GM18870 (cell line): ENCODE measurements around the gene EIF4B.

Experiments used
- ATAC-seq: cut with Tn5 transposase; IDR thresholded peaks from one replicate; pipeline ENCODE4 v1.9.1; 2021; ENCODE audit warnings: moderate library complexity; ENCODE audit not compliant: unreplicated experiment

The EIF4B gene

DNA sequence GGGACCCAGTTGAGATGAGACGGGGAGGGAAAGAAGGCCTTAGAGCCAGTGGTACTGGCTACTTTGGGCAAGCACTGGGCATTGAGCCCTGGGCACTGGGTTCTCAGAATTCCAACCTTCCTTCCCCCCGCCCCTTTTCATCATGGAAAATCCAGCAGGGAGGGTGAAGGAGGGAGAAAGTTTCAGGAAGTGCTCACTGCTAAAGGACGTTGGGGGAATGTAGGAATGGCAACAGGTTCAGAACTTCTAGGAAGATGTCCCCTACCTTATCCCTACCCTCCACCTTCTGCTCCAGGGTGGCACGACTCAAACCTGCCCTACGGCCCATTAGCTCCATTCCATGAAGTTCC lies 39.4 kb downstream of the EIF4B start:
- ATAC-seq, result no peak

DNA sequence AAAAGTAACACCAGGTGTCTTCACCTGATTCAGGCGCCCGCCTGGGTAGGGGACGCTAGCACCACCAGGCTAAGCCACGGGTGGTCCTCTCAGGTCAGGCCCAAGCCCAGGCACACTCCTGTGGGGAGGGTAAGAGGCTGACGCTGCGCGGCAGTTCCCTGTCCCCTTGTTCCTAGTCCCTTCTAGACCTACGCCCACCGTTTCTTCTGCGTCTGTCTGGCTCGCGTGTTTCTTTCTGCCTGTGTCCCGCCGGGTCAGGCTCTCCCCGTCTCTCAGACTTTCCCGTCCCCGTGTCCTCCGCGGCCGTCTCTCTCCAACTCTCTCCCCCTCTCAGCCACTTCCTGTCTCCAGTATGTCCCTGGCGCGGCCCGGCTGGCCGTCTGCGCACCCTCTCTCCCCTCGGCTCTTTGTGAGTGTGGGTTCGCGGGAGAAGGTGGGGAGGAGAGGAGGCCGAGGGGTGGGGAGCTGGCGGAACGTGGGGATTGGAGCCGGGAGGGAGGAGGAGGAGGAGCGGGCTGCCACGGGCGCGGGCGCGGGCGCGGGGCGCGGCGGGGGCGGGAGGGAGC lies 40.5 kb downstream of the EIF4B start:
- no peak for ATAC-seq

DNA sequence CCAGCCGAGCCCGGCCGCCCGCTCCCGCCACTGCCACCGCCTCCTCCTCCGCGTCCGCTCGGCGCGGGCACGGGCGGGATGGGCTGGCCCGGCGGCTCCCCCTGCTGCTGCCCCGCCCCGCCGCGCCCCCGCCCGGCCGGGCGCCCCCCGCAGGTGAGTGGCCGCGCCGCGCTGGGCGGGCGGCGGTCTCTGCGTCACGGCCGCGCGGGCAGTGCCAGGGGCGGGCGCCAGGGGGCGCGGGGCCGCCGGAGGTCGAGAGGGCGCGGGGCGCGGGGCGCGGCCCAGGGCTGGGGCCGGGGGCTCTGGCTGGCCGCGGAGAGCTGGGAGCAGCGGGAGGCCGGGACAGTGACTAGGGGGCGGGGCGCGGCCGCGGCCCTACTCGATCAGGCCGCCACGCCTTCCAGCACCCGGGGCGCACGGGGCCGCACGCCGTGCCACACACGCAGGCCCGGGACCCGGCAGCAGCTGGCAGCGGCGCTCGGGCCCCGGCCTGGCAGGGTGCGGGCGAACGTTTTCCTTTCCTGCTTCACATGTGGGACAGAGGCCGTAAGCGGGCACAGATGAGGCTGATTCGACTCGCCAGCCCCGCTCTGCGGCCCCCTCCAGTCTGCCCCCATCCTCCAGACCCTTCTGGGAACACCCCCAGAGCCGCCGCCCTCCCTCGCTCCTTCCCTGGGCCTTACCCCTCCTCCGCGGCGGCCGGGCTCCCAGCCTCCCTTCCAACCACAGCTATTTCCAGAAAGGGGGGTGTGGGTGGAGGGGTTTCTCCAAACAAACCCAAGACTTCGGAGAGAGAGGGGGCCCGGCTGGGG lies 41.2 kb downstream of the EIF4B start:
- ATAC-seq, result no peak

DNA sequence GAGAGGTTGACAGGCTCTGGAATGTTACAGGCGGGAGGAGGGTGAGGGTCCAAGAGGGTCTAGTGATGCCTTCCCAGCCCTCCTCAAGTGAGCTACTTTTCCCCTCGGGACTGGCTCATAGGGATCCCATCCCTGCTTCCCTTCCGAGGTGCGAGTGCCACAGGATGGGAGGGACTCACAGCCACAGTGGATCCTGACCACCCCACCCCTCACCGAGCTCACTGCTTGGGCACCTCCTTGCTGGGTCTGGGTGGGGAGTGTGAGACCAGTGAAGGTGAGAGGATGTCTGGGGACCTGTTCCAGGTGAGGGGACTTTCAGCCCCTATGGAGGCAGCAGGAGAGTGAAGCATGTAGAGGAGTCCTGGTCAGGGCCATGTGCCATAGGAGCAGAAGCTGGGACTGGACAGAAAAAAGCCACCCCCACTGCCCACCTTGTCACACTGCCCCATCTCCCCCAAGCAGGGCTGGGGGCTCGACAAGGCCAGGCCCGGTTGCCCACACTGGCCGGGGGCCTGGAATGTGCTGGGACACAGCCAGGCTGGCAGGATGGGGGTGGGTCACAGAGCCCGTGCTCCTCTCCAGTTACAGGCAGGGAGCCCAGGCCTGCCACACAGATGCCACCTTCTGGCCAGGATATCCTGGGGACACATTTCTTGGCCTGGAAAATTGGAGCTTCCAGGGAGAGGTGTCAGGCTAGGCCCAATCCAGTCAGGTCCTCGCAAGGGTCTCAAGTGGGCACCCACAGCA lies 42.0 kb downstream of the EIF4B start:
- no peak for ATAC-seq

DNA sequence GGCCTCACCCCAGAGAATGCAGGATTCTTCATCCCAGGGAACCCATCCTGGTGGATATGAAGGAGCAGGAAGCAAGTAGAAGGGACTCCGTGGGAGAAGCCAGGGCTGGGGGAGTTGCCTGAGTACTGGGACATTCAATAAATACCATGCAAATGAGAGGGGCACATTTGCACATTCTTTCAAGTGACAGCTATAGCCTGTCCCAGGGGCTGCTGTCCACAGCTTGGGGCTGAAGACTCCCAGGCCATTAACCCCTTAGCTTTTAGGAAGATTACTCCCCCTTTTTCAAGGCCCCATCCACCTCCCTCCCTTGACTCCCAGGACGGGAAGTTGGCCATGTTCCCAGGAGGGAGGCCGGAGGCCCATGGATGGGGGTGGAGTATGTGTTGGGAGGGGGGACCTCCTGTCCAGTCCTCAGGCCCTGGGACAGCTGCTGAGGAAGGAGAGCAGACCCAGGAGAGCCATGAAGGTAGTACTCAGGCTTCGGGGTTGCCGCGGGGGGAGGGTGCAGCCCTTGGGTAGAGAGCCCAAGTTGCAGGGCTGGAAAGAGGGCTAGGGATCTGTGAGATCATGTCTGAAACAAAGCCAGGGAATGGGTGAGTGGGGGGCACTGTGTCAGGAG lies 42.6 kb downstream of the EIF4B start:
- no peak for ATAC-seq

DNA sequence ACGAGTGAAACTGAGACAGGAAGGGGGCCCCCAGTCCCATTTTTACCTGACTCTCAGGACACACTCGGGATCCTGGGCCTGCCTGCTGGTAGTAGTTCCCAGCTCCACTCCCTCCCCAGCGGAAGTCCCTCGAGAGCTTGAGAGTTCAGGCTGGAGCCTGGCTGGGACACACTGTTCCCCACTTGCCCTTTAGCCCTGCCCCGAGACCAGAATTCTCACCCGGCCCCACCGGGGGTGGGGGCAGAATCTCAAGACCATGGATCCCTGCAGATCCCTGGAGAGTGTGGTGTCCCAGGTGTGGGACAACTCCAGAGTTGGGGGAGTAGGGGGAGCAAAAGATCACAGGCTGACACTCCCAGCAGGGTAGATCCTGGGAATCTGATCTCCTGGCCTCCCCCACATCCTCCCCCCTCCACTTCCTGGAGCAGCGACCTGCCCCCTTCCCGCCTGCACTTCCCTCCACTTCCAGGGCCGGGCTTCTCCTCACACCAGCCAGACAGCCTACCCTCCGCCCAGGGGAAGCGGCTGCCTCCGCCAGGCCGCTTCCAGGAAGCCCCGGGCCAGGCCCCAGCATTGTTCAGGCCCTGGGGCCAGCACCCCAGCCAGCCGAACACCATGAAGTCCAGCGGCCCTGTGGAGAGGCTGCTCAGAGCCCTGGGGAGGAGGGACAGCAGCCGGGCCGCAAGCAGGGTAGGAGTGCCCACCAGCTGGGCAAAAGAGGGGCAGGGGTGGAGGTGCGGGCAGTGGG lies 43.5 kb downstream of the EIF4B start, which contains the start of gene TNS2:
Gene TNS2, plus strand, starts transcription at position 495 of the 748 bp plus-strand sequence. Its CDS starts 121 bp downstream, at position 616.
- ATAC-seq, result no peak

DNA sequence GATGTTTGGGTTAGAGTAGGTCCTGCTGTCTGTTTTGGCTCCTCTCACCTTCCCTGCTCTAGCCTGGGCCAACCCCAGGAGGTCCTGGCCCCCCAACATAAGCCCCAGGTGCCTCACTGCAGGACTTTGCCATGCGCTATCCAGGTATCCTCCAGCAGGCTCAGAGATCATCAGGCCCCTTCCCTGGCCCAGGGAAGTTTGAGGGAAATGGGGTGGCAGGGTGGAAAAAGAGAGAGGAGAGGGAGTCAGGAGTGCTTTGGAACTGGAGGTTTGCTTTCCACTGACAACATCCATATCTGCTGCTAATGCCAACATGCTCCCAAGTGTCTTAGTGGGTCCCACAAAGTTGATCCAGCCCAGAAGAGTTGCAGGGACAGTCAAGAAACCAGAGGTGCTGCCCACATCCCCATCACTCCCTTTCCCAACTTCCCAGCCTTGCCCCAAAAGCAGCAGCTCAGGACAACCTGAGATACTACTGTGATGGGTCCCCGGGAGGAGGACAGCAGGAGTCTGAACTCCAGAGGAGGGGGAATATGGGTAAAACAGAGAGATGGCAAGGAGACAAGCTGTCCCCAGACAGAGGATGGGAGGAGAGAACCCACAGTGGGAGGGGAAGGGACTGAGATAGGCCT lies 44.3 kb downstream of the EIF4B start:
- ATAC-seq, result no peak

DNA sequence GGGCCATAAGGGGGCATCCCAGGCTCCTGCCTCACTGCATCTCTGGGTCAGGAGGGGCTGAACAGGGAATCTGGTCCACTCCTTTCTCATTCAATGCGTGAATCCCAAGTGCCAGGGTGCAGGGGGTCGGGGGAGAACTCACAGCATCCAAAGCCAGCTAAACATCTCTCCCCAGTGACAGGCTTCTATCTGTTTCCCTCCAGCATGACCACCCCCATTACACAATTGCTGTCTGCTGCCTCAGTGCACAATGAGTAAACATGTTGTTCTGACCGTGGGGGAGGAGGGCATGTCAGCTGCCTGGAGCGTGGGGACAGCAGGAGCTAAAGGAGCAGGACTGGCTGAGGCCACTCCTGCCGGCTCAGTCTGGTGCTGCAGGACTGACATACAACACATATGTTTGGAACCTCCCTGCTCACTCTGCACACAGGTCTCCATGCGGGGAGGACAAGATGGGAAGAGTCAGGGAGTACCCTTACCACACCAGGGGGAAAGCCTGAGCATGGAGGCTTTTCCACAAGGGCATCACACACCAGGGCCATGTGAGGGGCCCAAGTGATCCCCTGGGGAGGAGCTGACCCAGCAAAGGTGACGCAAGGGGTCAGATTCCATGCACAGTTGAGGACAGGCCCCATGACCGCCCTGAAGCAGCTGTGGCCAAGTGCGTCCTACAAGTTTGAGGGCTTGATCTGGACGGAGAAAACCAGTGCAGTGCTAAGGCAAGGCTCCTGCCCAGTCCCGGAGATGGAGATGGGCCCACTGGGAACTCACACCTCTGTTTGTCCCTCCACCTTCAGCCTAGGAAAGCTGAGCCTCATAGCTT lies 45.0 kb downstream of the EIF4B start:
- ATAC-seq, result no peak

DNA sequence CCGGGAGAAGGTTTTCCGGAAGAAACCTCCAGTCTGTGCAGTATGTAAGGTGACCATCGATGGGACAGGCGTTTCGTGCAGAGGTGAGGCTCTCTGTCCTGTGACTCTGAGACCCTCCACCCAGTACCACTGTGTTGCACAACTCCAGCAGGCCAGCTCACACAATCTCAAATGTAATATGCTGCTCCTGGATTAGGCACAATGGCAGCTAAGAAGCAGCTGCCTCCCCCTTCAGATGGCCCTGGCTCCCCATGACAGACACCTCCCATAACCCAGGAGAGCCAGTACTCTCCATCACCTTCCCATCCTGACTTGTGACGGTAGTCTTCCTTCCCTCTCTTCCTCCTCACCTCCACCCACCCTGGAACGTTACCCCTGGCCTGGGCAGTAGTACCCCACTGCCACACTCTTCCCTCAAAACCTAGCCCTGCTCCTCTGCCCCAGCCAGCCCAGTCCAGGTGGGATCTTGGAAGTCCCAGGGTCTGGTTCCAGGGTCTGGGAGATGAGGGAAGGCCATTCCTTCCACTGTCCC lies 45.7 kb downstream of the EIF4B start:
- ATAC-seq, result no peak

DNA sequence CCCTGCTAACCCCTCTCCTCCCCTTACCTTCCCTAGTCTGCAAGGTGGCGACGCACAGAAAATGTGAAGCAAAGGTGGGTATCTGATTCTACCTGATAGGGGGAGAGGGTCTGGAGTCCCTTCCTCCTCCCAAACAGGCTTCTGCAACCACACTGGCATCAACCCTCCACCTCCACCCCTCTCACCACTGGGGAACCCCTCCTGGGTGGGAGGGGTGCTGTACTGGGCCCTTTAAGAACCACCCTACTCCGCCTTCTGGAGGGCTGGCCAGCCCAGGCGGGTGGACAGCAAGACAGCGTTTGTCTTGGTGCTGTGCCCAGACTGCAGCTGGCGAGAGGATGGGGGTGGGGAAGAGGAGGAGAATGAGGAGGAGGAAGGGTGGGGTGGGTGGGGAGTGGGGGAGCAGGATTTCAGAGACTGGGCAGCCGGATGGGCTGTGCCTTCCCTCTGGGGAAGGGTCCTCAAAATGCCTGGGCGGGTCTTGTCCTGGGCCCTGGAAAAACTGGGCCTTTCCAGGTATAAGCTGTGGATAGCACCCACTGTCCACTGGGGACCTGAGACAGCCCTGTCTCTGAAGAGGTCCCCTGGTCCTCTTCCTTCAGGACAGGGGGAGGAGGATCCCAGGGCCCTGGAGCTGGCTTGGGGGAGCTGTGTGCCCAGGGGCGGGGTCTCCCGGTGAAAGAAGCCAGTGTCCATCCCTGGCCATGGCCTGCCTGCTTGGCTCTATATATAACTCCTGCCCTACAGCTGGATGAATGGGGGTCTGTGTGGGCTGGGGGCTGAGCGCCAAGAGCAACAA lies 46.4 kb downstream of the EIF4B start:
- no peak for ATAC-seq

DNA sequence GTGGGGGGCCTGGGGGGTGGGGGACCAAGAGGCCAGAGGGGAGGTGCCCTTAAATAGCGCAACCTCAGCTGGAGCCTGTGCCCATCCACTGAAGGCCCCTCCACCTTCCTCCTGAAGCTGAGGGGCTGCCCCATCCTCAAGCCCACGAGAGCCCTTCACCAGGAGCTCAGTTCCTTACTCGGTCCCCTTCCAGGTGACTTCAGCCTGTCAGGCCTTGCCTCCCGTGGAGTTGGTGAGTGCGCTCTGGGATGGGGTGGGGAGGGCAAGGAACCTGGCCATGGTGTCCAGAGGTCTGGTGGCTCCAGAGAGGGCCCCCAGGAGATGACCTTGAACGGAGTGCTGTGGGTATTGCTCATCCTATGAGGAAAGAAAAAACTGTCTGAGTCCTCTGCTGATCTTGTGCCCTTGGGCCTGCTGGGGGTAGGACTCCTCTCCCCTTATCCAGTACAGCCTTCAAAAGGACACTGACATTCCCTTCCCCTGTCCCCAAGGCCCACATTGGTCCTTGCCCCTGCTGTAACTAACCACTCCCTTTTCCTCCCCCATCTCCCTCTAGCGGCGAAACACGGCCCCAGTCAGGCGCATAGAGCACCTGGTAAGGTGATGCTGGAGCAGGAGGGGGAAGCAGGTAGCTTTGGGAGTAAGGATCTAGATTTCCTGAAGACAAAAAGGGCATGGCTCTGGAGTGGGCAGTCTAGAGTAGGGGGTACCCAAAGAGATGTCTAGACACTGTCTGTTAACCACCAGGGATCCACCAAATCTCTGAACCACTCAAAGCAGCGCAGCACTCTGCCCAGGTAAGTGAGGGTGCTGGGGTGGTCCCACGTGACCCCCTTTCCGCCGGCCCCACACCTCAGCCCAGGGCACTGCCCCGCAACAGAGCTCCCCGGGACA lies 47.2 kb downstream of the EIF4B start:
- ATAC-seq, result no peak

DNA sequence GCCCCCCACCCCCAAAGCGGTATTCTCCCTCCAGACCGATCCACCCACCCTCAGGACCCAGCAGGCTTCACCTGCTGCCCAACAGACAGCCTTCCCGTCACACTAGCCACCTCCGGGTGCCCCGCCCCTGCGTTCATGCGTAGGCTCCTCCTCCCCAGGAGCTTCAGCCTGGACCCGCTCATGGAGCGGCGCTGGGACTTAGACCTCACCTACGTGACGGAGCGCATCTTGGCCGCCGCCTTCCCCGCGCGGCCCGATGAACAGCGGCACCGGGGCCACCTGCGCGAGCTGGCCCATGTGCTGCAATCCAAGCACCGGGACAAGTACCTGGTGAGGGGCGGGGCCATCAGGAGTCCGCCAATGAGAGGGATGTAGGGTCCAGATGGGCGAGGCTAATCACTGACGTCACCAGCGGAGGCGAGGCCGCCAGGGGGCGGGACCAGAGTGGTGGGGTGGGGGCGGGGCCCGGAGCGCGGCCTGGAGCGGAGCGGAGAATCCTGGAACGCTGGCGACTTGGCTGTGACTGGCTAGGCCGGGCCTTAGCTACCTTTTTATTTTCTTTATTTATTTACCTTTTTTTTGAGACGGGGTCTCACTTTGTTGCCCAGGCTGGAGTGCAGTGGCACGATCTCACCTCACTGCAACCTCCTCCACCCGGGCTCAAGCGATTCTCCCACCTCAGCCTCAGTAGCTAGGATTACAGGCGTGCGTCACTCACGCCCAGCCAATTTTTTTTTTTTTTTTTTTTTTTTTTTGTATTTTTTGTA lies 48.0 kb downstream of the EIF4B start:
- ATAC-seq, result peak; percentile 82

DNA sequence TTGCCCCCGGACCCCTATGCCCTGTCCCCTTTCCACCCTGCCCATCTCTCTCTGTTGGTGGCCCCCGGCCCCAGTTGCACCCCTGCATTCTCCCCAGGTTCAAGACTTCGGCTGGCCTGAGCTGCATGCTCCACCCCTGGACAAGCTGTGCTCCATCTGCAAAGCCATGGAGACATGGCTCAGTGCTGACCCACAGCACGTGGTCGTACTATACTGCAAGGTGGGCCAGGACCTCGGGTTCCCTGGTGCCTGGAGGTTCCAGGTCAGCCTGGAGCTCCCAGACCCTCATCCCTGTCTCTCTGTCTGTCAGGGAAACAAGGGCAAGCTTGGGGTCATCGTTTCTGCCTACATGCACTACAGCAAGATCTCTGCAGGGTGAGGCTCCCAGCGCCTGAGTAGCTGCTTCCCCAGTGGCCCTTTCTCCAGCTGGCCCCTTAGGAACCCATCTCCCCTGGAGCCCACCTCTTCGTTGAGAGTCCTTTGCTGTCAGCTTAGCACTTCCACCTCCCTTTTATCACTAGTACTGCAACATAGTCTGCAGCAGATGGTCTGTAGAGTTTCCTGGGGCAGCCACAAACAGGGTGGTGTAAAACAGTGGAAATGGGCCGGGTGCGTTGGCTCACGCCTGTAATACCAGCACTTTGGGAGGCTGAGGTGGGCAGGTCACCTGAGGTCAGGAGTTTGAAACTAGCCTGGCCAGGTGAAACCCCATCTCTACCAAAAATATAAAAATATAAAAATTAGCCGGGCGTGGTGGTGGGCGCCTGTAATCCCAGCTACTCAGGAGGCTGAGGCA lies 49.4 kb downstream of the EIF4B start:
- ATAC-seq, result no peak

DNA sequence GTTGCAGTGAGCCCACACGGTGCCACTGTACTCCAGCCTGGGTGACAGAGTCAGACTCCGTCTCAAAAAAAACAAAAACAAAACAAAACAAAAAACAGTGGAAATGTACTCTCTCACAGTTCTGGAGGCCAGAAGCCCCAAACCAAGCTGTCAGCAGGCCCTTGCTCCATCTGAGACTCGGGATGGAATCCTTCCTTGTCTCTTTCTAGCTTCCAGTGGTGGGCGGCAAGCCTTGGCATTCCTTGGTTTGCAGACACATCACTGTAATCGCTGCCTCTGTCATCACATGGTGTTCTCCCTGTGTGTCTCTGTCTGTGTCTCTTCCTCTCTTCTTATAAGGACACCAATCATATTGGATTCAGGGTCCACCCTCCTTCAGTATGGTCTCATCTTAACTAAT lies 50.0 kb downstream of the EIF4B start:
- ATAC-seq, result no peak

DNA sequence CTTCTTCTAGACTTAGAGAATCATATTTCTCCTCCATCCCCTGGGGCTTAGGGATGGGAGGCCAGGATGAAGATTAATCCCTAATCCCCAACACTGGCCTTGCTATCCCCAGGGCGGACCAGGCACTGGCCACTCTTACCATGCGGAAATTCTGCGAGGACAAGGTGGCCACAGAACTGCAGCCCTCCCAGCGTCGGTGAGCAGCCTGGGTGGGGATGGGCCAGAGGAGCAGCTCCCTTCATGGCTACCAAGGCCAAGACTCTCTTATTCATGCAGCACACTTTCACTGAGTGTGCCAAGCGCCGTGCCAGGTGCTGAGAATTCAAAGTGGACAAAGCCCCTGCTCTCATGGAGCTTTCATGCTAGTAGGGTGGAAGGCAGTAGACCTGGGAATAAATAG lies 50.6 kb downstream of the EIF4B start:
- no peak for ATAC-seq
